GM06990 (cell line): ENCODE data around the gene KRT222.

Experiments used
- DNase-seq: peaks from one replicate; pipeline ENCODE4 v3.0.0-alpha.2; 2011; ENCODE audit not compliant: insufficient read length; ENCODE audit errors: extremely low read depth
- H3K27me3 ChIP-seq: replicated peaks from 2 replicates; pipeline ENCODE4 v1.6.0; 2011; ENCODE audit warnings: low read length; ENCODE audit not compliant: control insufficient read depth, insufficient read depth
- H3K36me3 ChIP-seq: 2 replicates; pipeline ENCODE4 v1.5.1; 2011; ENCODE audit warnings: low read length; ENCODE audit not compliant: control insufficient read depth, insufficient read depth
- H3K4me3 ChIP-seq: replicated peaks from 2 replicates; pipeline ENCODE4 v1.5.1; 2011; ENCODE audit warnings: low read depth, mild to moderate bottlenecking, control low read depth, low read length
- TF ChIP-seq, protein P1 (sequence below): IDR thresholded peaks from 2 replicates; pipeline ENCODE4 v1.5.1; 2011; ENCODE audit warnings: low read length, control low read depth, mild to moderate bottlenecking, inconsistent platforms; ENCODE audit not compliant: insufficient read depth, poor library complexity, severe bottlenecking

The KRT222 gene

DNA sequence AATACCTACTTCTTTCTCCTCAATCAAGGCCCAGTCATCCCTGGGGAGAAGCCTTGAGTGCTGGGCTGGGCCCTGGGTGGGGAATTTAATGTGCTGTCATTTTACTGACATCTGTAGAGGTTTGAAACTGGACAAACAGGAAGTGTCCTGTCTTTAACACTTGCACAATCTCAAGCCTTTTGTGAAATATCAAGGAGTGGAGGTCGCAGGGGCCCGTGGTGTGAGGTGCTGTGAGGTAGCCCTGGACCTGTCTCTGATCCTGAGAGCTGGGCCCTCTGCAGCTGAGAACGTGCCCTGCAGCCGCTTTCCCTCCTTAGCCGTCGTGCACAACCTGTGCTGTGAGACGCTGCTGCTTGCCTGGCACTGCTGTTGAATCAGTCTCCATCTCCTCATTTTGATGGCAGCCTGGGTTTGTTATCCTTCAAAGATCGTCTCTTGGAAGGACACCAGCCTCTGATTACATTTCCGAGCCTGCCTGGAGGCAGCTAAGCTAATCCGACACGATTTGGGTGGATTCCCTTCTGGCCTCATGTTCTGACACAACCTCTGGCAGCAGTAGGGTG is 47.2 kb downstream of the KRT222 start:
- DNase-seq, result no peak
- TF ChIP-seq, protein P1, sequence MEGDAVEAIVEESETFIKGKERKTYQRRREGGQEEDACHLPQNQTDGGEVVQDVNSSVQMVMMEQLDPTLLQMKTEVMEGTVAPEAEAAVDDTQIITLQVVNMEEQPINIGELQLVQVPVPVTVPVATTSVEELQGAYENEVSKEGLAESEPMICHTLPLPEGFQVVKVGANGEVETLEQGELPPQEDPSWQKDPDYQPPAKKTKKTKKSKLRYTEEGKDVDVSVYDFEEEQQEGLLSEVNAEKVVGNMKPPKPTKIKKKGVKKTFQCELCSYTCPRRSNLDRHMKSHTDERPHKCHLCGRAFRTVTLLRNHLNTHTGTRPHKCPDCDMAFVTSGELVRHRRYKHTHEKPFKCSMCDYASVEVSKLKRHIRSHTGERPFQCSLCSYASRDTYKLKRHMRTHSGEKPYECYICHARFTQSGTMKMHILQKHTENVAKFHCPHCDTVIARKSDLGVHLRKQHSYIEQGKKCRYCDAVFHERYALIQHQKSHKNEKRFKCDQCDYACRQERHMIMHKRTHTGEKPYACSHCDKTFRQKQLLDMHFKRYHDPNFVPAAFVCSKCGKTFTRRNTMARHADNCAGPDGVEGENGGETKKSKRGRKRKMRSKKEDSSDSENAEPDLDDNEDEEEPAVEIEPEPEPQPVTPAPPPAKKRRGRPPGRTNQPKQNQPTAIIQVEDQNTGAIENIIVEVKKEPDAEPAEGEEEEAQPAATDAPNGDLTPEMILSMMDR, result no peak
- H3K36me3 ChIP-seq, result no peaks in the 10 kb centered on the region

DNA sequence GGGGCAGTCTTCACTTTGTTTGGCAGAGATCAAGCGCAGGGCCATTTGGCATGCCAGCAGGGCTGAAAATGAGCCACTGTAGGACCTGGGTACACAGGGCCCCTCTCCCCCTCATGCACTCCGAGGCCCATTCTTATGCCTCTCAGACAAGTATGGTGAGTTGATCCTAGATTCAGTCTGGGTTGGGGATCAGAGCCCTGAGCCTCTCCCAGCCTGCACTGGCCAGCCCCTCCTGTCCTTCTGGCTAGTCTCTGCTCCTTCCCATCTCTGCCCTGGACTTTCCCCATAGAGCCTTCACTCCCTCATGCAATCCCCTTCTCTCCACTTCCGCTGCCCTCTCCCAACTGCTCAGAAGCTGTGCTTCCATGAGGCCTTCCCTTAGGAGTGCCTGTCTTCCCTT is 48.4 kb downstream of the KRT222 start:
- Histone ChIP-seq H3K36me3 (no peaks in the 10 kb centered on the region), H3K27me3 (no peaks in the 10 kb centered on the region), H3K4me3 (no peak overlapping the region)
- no peak for DNase-seq
- TF ChIP-seq, protein P1, result no peak

More for the DNA sequence above, 47.2 kb downstream of the KRT222 start:
- Histone ChIP-seq H3K27me3 (no peaks in the 10 kb centered on the region), H3K4me3 (no peak overlapping the region)

DNA sequence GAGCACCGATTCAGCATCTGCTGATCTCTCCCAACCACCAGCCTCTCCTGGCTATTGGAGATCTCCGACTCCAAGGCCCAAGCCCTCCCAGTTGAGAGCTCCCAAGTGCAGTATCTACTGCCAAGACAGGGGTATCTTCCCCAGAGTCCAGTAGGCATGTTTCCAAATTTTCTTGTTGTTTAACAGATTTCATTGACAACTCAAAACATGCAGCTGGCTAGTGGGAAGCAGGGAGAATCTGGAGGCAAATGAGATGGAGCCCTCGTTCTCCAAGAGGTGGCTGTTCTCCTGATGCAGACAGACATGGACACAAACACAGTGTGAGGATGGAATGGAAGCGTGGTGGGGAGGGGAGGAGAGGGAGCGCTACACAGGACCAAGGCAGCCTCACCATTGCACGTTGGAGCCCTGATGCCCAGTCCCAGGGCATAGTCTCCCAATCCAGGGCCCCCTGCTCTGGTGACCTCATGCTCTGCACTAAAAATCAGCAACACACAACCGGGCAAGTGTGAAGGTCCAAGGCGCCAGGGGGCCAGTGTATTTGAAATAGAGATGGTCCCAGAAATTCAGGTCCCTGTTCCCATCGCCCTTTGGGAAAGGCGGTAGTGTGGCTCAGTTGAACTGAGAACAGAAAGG is 49.0 kb downstream of the KRT222 start:
- no peak overlapping the region for H3K4me3 ChIP-seq
- DNase-seq, result no peak
- H3K27me3 ChIP-seq, result no peaks in the 10 kb centered on the region
- TF ChIP-seq, protein P1, result no peak
- H3K36me3 ChIP-seq, result no peaks in the 10 kb centered on the region

DNA sequence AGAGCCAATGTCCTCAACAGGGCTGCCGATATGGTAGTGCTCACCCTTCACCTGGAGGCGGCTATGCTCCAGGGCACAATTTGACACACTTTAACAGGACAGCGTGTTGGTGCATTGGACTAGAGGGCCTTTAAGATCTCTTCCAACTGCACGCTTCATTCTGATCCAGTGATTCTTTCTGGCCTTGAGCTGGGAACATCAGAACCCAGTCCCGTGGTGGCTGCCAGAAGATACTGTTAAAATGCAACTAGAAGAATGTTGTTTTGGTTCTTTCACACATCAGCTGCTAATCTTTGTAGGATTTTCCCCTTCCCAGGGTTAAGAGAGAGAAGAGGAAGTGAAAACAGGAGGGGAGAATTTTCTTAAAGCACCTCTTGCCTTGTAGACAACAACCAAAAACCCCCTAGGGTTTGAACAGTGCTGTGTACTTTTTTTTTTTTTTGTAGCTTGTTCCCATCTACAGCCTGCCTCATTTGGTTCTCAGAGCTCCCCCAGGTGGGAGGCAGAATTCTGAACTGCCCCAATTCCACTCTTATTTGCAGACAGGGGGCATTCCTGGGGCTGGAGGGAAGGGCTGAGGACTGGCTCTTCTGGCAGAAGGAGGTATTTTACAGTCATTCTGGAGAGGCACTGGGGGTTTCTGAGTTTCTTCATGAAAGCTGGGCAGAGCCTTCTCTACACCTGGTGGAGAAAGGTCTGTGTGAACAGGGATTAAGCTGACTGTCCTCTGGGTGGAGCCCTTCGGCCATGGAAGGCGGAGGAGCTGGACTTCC is 49.7 kb downstream of the KRT222 start:
- Histone ChIP-seq H3K36me3 (no peaks in the 10 kb centered on the region), H3K27me3 (no peaks in the 10 kb centered on the region), H3K4me3 (no peak overlapping the region)
- DNase-seq, result peak; percentile 76
- TF ChIP-seq, protein P1, result peak; percentile 64

DNA sequence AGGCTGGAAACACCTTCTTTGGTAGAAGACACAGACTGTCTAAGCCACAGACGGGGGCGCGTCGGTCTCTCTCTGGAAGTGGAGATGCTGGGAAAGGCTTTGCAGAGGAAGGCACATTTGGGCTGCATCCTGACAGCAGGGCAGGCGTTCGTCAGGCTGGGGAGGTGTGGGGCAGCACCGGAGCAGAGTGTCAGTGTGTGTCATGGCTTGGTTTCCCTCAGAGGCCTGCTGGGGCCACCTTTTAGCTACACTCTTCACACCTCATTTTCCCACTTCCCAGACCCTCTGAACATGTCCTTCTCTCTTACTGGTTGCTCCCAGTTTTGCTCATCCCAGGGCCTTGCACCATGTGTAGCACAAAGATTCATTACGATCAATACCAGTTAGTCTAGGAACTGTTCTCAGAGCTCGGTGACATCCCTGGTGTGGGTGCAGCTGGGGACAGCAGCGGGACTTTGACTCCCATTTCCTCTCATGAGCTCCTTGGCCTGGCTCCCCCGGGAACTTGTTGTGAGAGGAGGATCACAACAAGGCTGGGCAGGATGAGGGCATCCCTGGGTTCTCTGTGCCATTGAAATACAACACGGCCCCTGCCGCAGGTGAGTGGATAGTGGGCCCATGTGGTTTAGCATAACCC is 50.4 kb downstream of the KRT222 start:
- no peaks in the 10 kb centered on the region for H3K27me3 ChIP-seq
- TF ChIP-seq, protein P1, result no peak
- no peak for DNase-seq
- no peak overlapping the region for H3K4me3 ChIP-seq
- H3K36me3 ChIP-seq, result no peaks in the 10 kb centered on the region
